IMR-90 (cell line): ENCODE data around the gene HCN2.

Source experiments
- BHLHE40 ChIP-seq: fragments of 150-350 bp; IDR thresholded peaks from 2 replicates; pipeline ENCODE4 v1.6.1; 2016; ENCODE audit warnings: mild to moderate bottlenecking, low read depth, low read length
- CEBPB ChIP-seq: IDR thresholded peaks from 2 replicates; pipeline ENCODE4 v1.6.1; 2012; ENCODE audit warnings: low read depth, low read length, improper control_type of control experiment
- ELK1 ChIP-seq: fragments of 150-350 bp; IDR thresholded peaks from 2 replicates; pipeline ENCODE4 v1.6.1; 2016; ENCODE audit warnings: low read depth, mild to moderate bottlenecking, low read length, moderate library complexity, borderline replicate concordance
- POLR2A ChIP-seq: IDR thresholded peaks from 2 replicates; pipeline ENCODE4 v1.6.1; 2012; ENCODE audit warnings: mild to moderate bottlenecking, low read depth, low read length
- RCOR1 ChIP-seq: IDR thresholded peaks from 2 replicates; pipeline ENCODE4 v1.6.1; 2012; ENCODE audit warnings: mild to moderate bottlenecking, low read length, improper control_type of control experiment; ENCODE audit not compliant: insufficient replicate concordance
- RFX5 ChIP-seq: IDR thresholded peaks from 2 replicates; pipeline ENCODE4 v1.8.0; 2012; ENCODE audit warnings: low read depth, mild to moderate bottlenecking, low read length, moderate library complexity
- TF ChIP-seq, protein P1 (sequence below): conservative IDR thresholded peaks from 2 replicates; pipeline ENCODE4 v1.5.1; 2012; ENCODE audit warnings: mild to moderate bottlenecking, low read depth, low read length, improper control_type of control experiment
- TF ChIP-seq, protein P2 (sequence below): fragments of 150-350 bp; IDR thresholded peaks from 2 replicates; pipeline ENCODE4 v1.6.1; 2017; ENCODE audit warnings: mild to moderate bottlenecking, antibody characterized with exemption, low read length, low read depth

DNA sequence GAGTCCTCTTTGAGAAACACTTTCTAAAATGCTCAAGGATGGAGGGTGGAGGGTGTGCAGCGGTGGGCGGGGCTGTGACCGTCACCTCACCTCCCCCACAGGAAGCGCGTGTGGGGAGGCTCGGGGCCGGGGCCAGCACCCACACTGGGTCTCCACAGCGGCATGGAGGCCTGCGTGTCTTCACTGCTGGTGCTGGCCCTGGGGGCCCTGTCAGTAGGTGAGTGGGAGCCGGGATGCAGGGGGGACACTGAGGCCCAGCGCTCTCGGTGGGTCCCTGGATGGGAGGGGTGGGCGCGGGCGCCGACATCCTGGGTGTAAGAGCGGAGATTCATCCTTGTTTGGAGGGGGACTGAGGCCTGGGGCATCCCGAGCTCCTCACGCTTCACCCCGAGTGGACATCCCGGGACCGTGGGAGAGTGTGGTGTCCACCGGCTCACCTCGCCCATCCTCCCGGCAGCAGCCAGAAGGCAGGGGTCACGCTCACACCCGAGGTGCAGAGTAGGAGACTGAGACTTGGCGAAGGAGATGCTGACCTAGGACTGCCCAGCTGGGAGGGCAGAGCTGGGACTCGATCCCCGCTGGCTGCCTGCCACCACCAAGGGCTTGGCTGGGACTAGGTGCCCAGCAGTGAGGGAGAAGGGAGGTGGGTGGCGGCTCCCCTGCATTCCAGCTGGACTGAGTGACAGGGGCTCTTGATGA, 45.6 kb upstream of the HCN2 start, which contains the start of gene GZMM:
- TF ChIP-seq, protein P1, sequence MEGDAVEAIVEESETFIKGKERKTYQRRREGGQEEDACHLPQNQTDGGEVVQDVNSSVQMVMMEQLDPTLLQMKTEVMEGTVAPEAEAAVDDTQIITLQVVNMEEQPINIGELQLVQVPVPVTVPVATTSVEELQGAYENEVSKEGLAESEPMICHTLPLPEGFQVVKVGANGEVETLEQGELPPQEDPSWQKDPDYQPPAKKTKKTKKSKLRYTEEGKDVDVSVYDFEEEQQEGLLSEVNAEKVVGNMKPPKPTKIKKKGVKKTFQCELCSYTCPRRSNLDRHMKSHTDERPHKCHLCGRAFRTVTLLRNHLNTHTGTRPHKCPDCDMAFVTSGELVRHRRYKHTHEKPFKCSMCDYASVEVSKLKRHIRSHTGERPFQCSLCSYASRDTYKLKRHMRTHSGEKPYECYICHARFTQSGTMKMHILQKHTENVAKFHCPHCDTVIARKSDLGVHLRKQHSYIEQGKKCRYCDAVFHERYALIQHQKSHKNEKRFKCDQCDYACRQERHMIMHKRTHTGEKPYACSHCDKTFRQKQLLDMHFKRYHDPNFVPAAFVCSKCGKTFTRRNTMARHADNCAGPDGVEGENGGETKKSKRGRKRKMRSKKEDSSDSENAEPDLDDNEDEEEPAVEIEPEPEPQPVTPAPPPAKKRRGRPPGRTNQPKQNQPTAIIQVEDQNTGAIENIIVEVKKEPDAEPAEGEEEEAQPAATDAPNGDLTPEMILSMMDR, result no peak
- TF ChIP-seq RFX5 (no peak), POLR2A (no peak), RCOR1 (no peak), ELK1 (no peak), CEBPB (no peak), BHLHE40 (no peak)
- TF ChIP-seq, protein P2, sequence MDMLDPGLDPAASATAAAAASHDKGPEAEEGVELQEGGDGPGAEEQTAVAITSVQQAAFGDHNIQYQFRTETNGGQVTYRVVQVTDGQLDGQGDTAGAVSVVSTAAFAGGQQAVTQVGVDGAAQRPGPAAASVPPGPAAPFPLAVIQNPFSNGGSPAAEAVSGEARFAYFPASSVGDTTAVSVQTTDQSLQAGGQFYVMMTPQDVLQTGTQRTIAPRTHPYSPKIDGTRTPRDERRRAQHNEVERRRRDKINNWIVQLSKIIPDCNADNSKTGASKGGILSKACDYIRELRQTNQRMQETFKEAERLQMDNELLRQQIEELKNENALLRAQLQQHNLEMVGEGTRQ, result no peak
